GM21723 (cell line): ENCODE measurements around the gene SETBP1.
A peak's percentile ranks its signal among the peaks of the same experiment; 100 is the strongest.
"Not testable (repeated sequence)": the region's sequence is repeated elsewhere in the genome, so short reads cannot be mapped to it uniquely, and the experiment has no call there.

Experiments
- ATAC-seq: cut with Tn5 transposase; IDR thresholded peaks from one replicate; pipeline ENCODE4 v1.9.1; 2021; ENCODE audit warnings: mild to moderate bottlenecking, moderate library complexity; ENCODE audit not compliant: unreplicated experiment

SETBP1 gene

GRCh38 chr18:44786688-44787087 lies 106.0 kb downstream of the SETBP1 start:
- peak; percentile 87 for ATAC-seq

DNA sequence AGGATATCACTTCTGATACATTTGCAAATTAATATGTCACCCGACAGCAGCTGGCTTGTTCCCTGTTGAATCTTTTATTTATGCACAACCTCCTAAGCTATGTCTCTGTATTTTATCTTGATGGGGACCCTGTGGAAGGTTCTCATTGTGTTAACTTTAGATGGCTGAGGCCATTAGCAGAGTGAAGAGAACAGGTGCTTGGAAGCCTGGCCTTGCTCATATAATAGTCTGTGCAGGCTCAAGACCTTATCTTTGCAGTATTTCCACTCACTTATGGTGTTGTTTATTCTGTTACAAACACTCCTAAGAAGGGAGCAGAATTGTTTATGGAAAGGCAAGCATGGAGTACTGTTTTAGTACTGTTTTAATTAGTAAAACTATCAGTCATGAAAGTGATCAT lies 107.6 kb downstream of the SETBP1 start:
- no peak for ATAC-seq

- no peak for ATAC-seq
Observed at GRCh38 chr18:44789710-44790109, 109.0 kb downstream of the SETBP1 start.

DNA sequence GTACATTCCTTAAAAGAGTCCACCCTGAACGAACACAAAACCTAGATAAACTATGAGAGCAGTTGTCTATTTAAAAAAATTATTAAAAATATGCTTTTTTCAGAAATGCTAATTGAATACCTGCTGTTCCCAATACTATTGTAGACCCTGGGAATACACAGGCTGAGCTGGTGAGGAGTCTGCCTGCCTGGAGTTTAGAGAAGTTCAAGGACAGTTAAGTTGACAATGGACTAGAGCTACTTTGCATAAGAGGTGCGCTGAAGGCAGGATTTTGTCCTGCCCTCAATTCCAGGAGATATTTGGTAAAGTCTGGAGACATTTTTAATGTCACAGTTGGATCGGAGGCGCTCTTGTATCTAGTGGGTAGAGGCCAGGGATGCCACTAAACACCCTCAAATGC lies 110.2 kb downstream of the SETBP1 start:
- no peak for ATAC-seq

- no peak for ATAC-seq
Observed at GRCh38 chr18:44791520-44791919, 110.8 kb downstream of the SETBP1 start.

GRCh38 chr18:44792456-44793061 lies 111.9 kb downstream of the SETBP1 start:
- ATAC-seq, result no peak

DNA sequence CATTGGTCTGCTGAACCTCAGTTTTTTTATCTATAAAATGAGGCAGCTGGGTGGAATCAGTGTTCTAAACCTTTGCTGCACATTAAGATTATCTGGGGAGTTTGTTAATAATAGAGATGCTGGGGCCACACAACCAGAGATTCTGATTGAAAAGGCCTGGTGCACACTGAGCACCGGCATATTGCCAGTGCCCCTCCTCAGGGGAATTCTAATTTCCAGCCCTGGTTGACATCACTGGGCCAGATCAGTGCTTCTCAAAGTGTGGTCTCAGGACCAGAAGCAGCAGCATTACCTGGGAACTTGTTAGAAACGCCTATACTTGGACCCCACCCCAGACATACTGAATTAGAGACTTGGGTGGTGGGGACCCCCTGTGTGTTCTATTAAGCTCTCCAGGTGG lies 112.5 kb downstream of the SETBP1 start:
- no peak for ATAC-seq

GRCh38 chr18:44793685-44794084 lies 113.0 kb downstream of the SETBP1 start:
- no peak for ATAC-seq

- ATAC-seq, result no peak
Observed at GRCh38 chr18:44795241-44795640, 114.6 kb downstream of the SETBP1 start.

- ATAC-seq, result no peak
Observed at GRCh38 chr18:44796429-44797428, 116.0 kb downstream of the SETBP1 start.

- ATAC-seq, result no peak
Observed at GRCh38 chr18:44798433-44799048, 117.9 kb downstream of the SETBP1 start.

DNA sequence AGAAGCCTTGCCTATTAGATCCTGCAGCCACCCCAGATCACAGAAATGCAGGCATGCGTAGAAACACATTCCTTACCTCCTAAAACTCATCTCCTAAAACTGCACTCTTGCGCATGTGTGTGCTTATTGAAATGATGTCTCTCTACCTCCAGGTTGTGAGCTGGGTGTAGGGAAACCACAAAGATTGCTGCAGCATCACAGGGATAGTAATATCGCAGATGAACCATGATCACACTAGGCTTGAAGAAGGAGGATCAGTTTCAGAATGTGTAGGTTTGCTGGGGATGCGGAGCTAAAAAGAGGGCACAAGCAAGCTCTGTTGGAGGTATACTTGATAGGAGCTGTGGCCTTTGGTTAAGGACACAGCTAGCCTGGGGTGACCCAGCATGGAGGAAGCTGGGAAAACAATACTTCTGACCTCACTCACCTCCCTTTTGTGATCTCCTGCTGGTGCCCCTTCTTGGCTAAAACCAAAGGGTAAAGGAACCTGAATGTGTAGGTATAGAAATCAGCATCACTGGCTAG lies 118.8 kb downstream of the SETBP1 start:
- peak; percentile 33 for ATAC-seq

GRCh38 chr18:44799907-44800421 lies 119.3 kb downstream of the SETBP1 start:
- peak; percentile 41 for ATAC-seq

DNA sequence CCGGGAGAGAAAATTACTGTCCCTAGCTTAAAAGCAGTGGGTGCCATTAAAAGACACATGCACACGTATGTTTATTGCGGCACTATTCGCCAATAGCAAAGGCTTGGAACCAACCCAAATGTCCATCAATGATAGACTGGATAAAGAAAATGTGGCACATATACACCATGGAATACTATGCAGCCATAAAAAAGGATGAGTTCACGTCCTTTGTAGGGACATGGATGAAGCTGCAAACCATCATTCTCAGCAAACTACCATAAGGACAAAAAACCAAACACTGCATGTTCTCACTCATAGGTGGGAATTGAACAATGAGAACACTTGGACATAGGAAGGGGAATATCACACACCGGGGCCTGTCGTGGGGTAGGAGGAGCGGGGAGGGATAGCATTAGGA lies 120.1 kb downstream of the SETBP1 start:
- not testable (repeated sequence) for ATAC-seq

GRCh38 chr18:44801781-44802180 lies 121.1 kb downstream of the SETBP1 start:
- no peak for ATAC-seq

- no peak for ATAC-seq
Observed at GRCh38 chr18:44802508-44802907, 121.8 kb downstream of the SETBP1 start.

DNA sequence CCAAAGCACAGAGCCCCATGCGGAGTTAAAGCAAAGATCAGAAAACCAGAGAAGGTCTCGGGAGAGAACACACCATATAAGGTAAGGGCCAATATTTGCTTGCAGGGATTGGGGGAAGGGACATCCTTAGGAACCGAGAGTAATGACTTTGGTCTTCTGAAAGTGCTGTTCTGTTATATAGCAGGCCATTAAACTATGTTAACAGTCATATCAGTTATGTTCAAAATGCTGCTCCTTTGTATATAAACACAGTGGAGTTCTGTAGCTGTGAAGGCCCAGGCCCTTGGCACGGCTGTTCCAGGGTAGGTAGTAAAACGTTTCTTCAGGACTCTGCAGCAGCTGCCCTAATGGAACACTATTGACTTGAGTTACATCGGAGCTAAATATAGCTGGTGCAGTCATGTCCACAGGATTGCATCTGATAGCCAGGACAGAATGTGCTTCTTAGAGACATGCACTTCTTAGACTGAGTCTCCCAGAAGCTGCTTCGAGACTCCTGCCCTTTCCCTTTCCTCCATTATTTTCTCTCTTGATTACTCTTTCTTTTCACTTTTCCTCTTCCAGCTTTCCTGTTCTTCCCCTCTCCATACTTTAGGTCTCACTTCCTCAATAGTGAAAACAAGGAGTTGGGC lies 122.4 kb downstream of the SETBP1 start:
- no peak for ATAC-seq

- ATAC-seq, result no peak
Observed at GRCh38 chr18:44804033-44804432, 123.3 kb downstream of the SETBP1 start.

DNA sequence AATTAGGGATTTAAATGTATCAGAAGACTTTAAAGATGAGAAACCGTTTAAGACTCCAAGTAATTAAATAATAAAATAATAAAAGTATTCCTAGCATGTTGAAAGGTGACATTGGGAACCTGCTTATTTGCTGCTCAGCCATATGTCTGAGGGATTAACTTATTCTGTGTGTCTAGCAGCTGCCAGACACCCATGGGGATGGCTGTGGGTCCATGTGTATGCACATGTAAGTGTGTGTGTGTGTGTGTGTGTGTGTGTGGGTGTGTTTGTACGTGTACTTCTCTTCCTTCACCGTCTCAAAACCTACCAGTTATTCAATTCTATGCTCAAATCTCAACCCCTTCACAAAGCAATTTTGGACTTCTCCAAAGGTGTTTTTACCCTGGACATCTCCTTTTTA lies 124.5 kb downstream of the SETBP1 start:
- no peak for ATAC-seq

- ATAC-seq, result no peak
Observed at GRCh38 chr18:44805643-44806042, 125.0 kb downstream of the SETBP1 start.

DNA sequence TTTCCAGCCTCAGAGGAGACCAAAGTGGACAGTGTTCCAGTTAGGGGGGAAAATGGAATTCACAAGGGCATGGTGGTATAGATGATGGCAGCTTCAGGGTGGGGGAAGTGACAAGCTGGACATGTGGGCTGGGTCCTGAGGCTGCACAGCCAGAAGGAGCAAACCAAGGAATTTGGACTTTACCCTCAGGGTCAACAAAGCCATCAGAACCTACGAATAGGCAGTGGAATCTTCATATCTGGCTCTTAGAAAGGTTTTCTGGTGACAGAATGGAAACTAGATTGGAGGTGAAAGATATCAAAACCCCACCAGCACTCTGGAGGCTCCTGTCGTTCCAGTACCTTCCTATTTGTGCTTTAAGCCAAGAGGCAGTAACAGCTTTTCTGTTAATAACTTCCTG lies 127.1 kb downstream of the SETBP1 start:
- no peak for ATAC-seq
